GM19324 (cell line): ENCODE measurements around the gene GRN.
"Not testable (repeated sequence)": the region's sequence is repeated elsewhere in the genome, so short reads cannot be mapped to it uniquely, and the experiment has no call there.

Experiments used
- ATAC-seq: cut with Tn5 transposase; IDR thresholded peaks from one replicate; pipeline ENCODE4 v1.9.1; 2021; ENCODE audit warnings: mild to moderate bottlenecking, moderate library complexity; ENCODE audit not compliant: unreplicated experiment, low FRiP score

GRN gene

DNA sequence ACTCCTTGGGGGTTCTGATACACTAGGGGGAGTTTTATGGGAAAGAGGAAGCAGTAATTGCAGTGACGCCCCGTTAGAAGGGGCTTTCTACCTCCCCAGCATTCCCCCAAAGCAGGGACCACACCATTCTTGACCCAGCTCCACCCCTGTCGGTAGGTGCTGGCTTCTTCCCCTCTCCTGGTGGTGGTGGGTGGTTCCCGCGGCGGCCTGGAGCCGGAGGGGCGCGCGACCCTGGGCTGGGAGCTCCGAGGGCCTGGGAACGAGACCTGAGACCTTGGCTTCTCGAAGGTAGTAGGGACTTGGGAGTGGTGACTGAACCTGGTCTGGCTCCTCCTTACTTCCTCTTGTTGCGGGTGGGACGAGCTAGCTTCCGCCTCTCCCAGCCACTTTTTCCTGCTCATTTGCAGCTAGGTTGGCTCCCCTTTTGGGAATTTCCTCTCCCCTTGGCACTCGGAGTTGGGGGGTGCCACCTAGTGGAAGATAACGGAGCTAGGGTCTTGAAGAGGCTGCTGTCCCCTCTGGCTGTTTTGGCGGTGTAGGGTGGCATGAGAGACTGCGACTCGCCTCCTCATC is 438 bp downstream of the GRN start:
- peak; percentile 11 for ATAC-seq

DNA sequence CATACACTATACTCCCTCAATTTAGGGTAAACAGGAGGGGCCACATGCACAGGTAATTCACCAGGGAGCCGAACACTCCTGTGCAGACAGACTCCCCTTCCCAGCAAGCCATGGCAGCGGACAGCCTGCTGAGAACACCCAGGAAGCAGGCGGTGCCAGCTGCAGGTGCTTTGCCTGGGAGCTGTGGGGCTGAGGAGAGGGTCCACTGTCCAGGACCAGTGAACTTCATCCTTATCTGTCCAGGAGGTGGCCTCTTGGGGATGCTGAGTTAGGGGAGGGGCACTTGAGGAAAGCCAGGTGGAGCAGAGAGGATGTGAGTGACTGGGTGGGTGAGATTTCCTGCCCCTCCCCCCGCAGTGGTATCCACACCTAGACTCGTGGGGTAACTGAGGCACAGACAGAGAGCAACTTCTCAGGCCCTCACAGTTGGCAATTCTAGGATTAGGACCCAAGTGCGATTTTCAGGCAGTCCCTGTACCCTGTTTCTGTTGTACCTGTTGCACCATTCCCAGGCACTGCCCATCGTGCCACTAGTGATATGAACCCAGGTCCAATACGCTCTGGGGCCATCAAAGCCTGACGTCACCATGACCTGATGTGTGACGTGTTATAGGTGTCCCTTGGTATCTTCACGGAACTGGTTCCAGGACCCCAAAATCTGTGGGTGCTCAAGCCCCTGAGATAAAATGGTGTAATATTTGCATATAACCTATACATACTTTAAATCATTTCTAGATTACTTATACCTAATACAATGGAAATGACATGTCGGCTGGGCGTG is 1.2 kb downstream of the GRN start:
- no peak for ATAC-seq

DNA sequence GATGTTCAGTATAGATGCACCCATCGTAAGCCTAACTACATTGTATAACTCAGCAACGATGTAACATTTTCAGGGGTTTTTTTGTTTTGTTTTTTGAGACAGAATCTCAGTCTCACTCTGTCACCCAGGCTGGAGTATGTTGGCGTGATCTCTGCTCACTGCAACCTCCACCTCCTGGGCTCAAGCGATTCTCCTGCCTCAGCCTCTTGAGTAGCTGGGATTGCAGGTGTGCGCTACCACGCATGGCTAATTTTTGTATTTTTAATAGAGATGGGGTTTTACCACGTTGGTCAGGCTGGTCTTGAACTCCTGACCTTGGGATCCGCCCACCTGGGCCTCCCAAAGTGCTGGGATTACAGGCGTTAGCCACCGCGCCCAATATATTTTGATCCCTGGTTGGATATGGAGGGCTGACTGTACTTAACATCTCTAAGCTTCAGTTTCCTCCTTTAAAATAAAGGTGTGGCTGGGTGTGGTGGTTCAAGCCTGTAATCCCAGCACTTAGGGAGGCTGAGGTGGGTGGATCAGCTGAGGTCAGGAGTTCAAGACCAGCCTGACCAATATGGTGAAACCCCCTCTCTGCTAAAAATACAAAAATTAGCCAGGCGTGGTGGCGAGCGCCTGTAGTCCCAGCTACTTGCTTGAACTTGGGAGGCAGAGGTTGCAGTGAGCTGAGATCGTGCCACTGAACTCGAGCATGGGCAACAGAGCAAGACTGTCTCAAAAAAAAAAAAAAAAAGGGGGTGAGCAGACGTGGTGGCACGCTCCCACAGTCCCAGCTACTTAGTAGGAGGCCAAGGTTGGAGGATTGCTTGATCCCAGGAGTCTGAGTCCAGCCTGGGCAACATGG is 2.3 kb downstream of the GRN start:
- not testable (repeated sequence) for ATAC-seq

DNA sequence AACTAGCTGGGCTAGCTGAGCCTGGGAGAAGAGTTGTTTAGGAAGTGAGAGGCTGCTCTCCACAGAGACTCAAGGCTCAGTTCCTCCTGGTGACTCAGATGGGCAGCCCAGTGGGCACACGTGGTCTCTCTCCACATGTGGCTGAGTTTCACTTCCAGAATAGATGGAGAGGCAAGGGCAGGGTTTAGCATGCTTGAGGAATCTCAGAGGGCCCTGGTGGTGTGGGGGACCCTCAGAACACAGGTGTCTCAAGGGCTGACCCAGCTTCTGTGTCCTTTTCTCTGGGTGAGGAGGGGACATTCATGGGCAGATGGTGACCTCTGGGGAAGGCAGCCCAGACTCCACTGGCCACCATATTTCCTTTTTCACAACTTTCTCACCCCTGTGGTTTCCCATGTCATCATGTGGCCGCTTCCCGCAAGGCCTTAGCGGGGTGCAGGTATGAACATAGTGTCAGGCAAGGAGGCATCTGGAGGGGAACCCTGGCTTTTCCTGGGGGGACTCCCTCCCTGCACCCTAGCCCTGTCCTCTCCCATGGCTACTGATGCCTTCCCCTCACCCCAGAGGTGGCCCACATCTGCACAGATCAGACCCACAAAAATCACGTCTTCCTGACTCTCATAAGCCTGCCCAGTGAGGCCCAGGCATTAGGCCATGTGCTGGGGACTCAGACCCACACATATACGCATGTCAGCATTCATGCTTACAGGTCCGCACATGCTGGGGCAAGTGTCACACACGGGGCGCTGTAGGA is 3.3 kb downstream of the GRN start:
- ATAC-seq: peak; percentile 29

DNA sequence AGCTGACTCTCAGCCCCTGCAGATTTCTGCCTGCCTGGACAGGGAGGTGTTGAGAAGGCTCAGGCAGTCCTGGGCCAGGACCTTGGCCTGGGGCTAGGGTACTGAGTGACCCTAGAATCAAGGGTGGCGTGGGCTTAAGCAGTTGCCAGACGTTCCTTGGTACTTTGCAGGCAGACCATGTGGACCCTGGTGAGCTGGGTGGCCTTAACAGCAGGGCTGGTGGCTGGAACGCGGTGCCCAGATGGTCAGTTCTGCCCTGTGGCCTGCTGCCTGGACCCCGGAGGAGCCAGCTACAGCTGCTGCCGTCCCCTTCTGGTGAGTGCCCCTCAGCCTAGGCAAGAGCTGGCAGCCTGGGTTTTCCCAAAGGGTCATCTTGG is 3.9 kb downstream of the GRN start:
- ATAC-seq: no peak

DNA sequence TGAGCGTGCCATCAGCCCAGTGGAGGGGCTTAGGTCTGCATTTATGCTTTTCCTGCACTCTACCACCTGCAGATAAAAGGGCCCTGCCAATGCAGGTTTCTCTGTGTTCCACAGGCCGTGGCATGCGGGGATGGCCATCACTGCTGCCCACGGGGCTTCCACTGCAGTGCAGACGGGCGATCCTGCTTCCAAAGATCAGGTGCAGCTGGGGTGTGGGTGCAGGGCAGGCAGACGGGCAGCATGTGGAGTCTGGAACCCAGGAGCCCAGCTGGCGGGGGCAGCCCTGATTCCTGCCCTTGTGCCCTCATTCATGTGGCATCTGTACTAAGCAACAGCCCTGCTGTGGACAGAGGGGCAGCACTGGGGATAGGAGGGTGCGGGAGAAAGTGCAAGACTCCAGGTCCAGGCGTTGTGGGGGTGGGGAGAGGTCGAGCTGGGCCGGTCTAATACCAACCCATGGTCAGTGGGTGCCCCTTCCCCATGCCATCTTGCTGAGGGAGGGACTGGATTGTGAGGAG is 4.5 kb downstream of the GRN start:
- ATAC-seq: no peak

DNA sequence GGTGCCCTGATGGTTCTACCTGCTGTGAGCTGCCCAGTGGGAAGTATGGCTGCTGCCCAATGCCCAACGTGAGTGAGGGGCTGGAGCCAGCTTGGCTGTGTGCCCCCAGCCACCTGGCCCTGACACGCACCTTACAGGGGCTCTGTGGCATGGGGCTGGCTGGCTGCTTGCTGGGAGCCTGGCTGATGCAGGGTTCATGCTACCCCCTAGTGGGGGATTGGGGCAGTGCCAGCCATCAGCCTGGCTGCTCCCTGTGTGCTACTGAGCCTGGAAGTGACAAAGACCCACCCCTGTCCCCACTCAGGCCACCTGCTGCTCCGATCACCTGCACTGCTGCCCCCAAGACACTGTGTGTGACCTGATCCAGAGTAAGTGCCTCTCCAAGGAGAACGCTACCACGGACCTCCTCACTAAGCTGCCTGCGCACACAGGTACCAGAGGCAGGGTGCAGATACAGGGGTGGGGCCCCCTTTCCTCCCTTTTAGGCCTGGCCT is 5.7 kb downstream of the GRN start:
- ATAC-seq: no peak

DNA sequence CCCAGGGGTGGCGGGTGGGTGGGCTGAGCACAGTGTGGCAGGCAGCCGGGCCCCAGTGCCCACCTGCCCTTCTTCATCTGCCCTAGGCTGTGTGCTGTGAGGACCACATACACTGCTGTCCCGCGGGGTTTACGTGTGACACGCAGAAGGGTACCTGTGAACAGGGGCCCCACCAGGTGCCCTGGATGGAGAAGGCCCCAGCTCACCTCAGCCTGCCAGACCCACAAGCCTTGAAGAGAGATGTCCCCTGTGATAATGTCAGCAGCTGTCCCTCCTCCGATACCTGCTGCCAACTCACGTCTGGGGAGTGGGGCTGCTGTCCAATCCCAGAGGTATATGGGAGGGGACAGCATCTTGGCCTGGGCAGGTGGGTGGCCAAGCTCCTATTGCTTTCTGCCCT is 6.4 kb downstream of the GRN start:
- no peak for ATAC-seq

DNA sequence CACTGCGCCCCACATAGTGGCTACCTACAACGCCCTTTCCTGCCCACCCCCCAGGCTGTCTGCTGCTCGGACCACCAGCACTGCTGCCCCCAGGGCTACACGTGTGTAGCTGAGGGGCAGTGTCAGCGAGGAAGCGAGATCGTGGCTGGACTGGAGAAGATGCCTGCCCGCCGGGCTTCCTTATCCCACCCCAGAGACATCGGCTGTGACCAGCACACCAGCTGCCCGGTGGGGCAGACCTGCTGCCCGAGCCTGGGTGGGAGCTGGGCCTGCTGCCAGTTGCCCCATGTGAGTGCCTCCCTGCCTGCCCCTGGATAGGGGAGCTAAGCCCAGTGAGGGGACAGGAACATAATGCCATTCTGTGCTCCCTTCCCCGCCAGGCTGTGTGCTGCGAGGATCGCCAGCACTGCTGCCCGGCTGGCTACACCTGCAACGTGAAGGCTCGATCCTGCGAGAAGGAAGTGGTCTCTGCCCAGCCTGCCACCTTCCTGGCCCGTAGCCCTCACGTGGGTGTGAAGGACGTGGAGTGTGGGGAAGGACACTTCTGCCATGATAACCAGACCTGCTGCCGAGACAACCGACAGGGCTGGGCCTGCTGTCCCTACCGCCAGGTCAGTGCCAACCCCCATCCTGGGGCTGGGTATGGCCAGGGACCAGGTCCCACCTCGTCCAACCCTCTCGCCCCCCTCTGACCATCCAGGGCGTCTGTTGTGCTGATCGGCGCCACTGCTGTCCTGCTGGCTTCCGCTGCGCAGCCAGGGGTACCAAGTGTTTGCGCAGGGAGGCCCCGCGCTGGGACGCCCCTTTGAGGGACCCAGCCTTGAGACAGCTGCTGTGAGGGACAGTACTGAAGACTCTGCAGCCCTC is 7.1 kb downstream of the GRN start:
- ATAC-seq: no peak

DNA sequence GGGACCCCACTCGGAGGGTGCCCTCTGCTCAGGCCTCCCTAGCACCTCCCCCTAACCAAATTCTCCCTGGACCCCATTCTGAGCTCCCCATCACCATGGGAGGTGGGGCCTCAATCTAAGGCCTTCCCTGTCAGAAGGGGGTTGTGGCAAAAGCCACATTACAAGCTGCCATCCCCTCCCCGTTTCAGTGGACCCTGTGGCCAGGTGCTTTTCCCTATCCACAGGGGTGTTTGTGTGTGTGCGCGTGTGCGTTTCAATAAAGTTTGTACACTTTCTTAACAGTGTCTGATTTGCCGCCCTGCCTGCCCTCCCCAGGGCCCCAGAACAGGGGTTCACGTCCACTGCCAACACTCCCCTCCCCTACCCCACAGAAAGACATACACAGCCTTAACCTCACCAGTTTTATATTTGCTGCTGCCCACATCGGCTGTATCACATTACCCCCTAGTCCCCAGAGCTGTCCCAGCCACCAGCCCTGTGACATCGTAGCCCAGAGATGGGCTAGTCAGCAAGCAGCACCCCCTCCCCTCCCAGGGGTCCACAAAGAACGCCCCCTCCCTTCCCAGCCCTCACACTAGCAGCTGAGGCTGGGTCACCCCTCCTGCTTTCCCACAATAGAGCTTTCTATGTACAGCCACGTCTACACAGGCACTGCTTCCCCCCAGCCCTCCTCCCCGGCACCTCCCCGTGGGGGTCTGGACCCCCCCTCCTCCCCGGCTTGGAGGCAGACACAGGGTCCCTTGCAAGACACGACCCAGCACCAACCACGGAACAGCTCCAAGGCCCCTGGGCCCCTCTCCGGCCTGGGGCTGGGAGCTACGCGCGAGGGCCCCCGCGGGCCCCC is 7.9 kb downstream of the GRN start:
- no peak for ATAC-seq

DNA sequence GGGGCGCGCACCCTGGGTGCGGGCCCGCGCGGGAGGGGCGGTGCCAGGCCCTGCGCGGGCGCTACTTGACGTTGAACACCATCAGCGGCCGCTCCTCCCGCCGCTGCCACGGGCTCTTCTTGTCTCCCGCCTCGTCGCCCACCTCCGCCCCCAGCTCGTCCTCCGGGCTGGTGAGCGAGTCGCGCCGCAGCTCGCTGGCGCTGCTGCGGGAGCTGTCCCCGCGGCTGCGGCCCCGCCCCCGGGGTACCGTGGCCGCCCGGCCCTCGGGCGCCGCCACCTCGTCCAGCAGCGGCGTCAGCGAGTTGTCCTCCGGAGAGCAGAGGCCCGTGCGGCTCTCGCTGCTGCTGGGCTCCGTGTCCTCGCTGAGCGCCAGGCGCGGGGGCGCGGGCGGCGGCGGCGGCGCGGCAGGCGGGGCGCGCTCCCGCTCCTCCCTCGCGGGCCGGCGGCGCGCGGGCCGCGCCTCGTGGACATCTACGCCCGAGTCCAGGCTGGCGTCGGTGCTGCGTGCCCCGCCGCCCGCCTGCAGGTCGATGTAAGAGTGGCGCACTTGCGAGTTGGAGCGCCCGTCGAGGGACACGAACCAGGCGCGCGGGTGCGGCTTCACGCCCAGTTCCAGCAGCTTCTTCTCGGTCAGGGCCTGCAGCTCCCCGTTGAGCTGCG is 8.7 kb downstream of the GRN start:
- no peak for ATAC-seq

DNA sequence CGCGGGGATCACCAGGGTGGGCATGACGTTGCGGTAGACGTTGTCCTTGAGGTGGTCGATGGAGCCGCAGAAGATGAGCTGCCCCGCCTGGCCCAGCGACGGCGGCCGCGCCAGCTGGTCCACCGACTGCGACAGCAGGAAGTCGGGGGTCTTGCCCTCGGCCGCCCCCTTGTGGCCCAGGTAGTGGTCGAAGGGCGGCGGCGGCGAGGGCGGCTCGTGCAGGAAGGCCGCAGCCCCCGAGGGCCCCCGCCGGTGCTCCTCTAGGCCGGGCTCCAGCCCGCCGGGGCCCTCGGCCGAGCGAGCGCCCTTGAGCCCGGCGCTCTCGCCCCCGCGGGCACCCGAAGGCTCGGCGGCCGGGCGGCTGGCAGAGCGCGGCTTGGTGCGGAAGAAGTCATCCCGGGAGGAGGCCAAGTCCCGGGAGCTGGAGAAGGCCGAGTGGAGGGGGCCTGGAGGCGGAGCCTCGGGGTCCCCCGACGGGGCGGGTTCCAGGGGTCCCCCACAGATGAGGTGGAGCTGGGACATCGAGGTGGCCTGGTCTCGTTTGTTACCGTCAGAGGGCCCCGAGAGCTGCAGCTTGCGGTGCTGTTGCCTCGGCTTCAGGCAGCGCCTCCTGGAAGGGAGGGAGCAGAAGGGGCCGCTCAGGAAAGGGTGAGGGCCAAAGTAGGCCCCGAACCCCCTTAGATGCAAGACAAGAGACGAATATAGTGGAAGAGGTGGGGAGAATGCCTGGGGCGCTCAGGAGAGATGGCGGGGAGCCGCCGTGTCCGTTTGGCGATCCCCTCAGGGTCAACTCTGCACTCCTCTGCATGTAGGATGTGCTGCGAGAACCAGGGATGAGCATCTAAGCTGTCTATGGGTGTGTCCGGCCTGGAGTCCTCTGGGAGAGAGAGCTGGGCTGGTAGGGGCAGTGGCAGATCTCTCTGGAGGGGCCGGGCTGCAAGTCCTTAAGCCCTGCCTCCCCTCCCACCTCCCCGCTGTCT is 9.8 kb downstream of the GRN start:
- ATAC-seq: no peak

DNA sequence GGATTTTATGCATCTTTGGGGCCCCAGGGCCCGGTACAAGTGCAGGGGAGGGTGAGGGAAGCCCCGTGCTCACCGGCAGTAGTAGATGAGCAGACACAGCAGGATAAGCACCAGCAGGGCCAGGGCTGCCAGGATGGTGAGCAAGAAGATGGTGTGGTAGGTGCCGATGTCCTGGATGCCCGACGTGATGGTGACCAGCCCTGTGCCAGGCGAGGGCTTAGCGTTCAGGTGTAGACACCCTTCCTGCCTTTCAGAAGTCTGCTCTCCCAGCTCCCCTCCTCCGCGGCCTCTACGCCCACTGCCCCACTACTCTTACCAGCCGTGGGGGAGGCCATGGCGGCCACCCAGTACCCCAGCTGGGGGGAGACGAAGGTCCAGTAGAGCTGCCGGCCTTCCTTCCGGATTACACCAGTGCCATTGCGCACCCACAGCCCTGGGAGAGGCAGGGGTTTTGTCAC is 10.6 kb downstream of the GRN start:
- no peak for ATAC-seq

DNA sequence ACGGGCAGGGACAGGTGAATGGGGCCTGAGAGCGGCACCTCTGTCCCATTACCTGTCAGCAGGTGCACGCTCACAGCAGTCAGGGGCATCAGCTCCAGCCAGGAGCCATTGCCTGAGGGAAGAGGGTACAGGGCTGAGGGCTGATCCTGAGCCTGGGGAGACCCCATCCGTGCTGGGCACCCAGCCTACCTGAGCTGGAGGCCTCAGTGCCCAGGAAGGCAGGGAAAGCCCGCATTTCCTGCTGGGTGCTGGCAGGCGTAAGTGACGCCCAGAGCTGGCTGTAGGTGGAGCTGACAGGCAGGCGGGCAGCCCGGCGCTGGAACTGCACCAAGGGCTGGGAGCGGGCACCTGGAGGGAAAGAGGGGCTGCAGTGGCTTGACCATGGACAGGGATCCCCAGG is 11.1 kb downstream of the GRN start:
- ATAC-seq: no peak

DNA sequence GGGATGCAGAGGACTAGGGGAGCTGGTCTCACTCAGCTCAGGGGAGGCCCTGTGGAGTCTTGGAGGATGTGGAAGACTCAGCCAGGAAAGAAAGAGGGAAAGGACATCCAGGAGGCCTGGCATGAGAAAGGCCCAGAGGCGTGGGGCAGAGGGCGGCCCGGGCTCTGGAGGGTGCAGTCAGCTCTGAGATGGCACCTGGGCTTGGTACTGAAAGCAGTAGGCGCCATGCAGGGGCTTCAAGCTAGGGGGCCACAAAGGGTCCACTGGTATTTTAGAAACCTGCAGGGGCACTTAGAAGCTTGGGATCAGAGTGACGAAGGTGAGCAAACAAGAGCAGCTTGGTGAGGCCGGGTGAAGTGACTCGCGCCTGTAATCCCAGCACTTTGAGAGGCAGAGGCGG is 13.0 kb downstream of the GRN start:
- no peak for ATAC-seq

DNA sequence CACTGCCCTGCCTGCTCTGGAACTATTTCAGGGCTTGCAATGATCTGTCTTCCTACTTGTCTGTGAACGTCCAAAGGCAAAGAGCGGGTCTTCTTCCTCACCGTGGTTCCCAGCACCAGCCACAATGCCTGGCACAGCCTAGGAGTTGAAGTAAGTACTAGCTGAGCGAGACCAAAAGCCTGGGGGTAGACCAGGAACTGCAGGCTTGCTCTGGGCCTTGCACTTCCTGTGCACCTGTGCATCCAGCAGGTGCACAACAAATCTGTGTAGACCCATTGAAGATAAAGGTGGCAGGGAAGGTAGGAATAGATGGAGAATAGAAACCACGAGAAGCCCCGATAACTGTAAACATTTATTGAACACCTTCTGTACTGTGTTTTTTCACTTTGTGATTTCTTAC is 13.9 kb downstream of the GRN start:
- no peak for ATAC-seq
